Right renal pelvis (tissue), 4 donors: ENCODE results near the gene DNAH14. TPM values are rescaled to one million over a fixed set of nuclear protein-coding genes. Genes with fewer than 3 reads are reported as not detected.
"Not testable (repeated sequence)": the region's sequence is repeated elsewhere in the genome, so short reads cannot be mapped to it uniquely, and the experiment has no call there.

ENCODE experiments used
- DNase-seq, 4 donors: peaks; one replicate each; pipeline ENCODE4 v3.0.0-alpha.2; 2013; ENCODE audit warnings: low read depth in 4 of 4, low spot score in 3 of 4, missing footprints in 1 of 4
- polyA plus RNA-seq, 4 donors: library from polyadenylated mRNA; unstranded; fragments of 120-200 nt; gene quantifications; one replicate each; pipeline ENCODE4 v1.2.1, GENCODE V29; 2013; ENCODE audit not compliant: insufficient read length in 4 of 4

The DNAH14 gene
- polyA plus RNA-seq, 4 donors: 14.4 to 18.6 (median 15.8) TPM

GRCh38 chr1:225378880-225379279 is 449.4 kb downstream of the DNAH14 start:
- DNase-seq: no peak

GRCh38 chr1:225380691-225381090 is 451.2 kb downstream of the DNAH14 start:
- no peak for DNase-seq

- DNase-seq: not testable (repeated sequence)
These were observed 457.4 kb downstream of the DNAH14 start for GRCh38 chr1:225386860-225387259.

GRCh38 chr1:225388372-225388771 is 458.9 kb downstream of the DNAH14 start:
- no peak for DNase-seq

GRCh38 chr1:225389843-225390242 is 460.4 kb downstream of the DNAH14 start:
- no peak for DNase-seq

- DNase-seq: no peak
These were observed 466.9 kb downstream of the DNAH14 start for GRCh38 chr1:225396357-225396756.

DNA sequence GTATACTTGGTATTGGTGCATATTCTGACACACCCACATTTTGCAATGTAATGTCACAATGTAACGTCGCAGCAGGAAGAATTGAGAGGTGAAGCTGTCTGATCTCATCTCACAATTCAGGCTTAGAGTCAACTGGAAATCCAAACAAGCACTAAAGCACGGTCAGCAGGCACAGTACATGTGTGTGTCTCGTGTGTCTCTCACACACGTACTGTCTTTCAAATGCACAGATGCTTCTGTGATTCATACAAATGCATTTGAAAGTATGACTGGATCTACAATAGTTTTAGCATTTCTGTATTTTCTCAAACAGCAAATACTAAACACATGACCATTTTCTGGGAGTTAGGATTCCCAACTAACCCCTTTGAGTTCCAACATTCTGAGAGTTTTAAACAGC is 471.5 kb downstream of the DNAH14 start:
- DNase-seq: no peak

GRCh38 chr1:225406976-225407725 is 477.7 kb downstream of the DNAH14 start:
- no peak for DNase-seq

GRCh38 chr1:225407755-225408154 is 478.3 kb downstream of the DNAH14 start:
- DNase-seq: no peak

GRCh38 chr1:225408249-225408648 is 478.8 kb downstream of the DNAH14 start:
- no peak for DNase-seq

GRCh38 chr1:225409051-225409450 is 479.6 kb downstream of the DNAH14 start:
- DNase-seq: no peak

DNA sequence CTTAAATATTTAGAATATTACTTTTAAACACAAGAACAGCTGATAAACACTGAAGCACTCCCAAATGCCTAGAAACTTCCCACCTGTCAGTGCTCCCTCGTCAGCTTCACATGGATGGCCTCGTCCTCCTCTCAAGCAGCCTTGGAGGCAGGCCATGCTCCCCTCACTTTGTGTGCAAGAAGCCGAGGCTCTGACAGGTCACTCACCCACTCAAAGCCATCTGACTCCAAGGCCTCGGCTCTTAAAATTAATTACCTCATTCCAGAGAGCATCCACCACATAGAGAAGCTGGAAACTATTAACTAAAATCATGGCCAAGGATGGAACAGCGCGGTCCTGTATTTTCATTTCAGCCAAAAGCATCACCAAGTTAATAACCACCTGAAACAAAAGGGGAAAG is 480.6 kb downstream of the DNAH14 start:
- DNase-seq: no peak

GRCh38 chr1:225412321-225412720 is 482.8 kb downstream of the DNAH14 start:
- no peak for DNase-seq

GRCh38 chr1:225412803-225413351 is 483.4 kb downstream of the DNAH14 start:
- DNase-seq: peak in 1 of 4 donors; percentile 33

DNA sequence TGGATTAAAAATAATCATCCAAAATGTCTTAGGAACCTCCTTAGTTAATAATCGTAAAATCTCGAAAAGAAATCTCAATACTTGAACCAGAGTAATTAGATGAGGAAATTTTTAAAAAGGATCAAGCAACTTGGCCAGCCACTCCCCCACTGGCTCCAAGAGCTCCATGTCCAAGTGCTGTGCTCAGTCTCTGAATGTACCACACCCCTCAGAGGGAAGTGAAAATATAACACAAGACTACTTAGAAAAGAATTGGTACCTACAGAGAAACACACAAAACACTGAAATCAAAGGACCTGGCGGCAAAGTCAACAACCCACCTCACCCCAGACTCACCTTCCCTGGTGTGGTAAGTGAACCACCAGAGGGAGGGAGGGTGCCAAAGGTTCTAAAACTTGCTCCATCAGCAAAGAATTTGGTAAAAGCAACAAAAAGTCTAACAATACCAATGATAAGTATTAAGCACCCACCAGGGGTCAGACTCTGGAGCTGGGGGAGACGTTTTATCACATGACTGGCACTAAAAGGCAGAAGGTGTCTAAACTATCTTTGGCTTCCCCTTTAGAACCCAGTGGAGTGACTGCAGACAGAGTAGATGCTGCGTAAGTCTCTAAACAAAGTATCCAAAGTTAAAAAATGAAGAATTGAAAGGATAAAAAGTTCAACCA is 484.4 kb downstream of the DNAH14 start:
- DNase-seq: no peak

GRCh38 chr1:225415307-225415706 is 485.8 kb downstream of the DNAH14 start:
- DNase-seq: no peak

DNA sequence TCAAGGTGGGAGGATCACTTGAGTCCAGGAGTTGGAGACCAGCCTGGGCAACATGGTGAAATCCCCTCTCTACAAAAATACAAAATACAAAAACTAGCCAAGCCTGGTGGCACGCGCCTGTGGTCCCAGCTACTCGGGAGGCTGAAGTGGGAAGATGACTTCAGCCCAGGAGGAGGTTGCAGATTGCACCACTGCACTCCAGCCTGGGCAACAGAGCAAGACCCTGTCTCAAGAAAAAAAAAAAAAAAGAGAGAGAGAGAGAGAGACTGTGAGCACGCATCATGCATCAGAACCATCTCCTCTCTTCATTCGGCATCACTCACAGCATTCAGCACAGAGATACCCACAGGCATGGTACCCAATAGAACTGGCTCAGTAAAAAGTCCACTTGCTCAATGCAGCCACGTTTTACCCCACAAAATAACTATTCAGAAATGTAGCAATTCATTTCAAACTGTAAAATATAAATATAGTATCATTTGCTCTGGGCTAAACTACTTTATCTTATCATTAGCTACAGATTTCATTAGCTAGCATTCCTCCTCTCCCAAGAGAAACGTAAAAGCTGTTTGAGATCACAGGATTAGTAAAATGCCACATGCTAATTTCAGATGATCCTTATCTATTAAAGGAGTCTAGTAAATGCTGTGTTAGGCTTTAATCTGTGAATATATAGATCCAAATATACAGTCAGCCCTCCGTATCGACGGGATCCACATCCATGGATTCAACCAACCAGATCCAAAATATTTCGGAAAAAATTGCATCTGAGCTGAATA is 486.7 kb downstream of the DNAH14 start:
- DNase-seq: no peak

- no peak for DNase-seq
These were observed 488.6 kb downstream of the DNAH14 start for GRCh38 chr1:225418059-225418458.

DNA sequence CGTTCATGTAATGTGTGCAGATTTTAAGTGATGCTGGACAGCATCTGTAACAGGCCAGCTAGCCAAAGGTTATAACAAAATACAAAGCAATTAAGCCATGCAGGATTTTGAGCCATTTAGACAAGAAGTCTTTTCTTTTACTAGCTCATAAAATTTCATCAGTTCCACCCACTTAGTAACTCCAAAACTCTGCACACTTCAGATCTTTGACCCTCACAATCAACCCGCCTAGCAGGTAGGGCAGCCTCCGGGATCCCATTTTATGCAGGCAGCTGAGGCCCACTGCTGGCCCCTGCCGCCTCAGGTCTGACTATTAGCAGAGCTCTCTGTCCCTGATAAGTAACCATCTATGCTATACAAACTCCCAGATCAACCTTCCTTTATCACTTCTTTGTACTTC is 489.1 kb downstream of the DNAH14 start:
- no peak for DNase-seq

DNA sequence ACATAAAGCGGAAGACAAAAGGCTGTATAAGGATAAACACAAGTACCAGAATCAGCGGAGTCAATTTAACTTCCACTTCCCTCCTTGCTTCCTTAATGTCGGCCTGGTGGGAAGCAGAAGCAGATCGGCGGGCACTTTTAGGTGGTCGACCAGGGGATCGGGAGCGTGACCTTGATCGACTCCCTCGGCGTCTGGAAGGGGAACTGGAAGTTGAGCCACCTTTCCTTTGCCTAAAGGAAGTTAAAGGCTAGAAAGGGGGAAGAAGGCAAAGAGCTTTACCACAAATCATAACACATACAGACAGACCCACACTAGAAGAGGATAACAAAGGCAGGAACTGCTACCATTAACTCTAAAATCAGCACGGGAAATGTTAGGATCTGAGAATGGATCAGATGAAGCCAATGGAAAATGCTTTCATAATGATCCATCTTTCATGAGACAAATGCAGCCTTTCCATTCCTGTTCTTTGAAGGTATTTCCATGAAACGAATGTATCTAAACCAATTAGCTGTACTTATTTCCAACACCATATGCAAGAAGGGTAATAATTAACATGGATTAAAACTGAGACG is 492.6 kb downstream of the DNAH14 start:
- DNase-seq: no peak
